Airway epithelial cell (primary cell): ENCODE data around the gene GTPBP2. TPM values are rescaled to one million over a fixed set of nuclear protein-coding genes. Genes with fewer than 3 reads are reported as not detected.

ENCODE experiments used
- total RNA-seq: library from RNA; depleted of rRNA; stranded (reverse); fragments of >200 nt; gene quantifications from 2 replicates; pipeline ENCODE4 v1.2.3, GENCODE V29; 2015

GTPBP2 gene, protein sequence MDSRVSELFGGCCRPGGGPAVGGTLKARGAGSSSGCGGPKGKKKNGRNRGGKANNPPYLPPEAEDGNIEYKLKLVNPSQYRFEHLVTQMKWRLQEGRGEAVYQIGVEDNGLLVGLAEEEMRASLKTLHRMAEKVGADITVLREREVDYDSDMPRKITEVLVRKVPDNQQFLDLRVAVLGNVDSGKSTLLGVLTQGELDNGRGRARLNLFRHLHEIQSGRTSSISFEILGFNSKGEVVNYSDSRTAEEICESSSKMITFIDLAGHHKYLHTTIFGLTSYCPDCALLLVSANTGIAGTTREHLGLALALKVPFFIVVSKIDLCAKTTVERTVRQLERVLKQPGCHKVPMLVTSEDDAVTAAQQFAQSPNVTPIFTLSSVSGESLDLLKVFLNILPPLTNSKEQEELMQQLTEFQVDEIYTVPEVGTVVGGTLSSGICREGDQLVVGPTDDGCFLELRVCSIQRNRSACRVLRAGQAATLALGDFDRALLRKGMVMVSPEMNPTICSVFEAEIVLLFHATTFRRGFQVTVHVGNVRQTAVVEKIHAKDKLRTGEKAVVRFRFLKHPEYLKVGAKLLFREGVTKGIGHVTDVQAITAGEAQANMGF
- 22.1 and 28.0 TPM in 2 replicates for total RNA-seq

DNA sequence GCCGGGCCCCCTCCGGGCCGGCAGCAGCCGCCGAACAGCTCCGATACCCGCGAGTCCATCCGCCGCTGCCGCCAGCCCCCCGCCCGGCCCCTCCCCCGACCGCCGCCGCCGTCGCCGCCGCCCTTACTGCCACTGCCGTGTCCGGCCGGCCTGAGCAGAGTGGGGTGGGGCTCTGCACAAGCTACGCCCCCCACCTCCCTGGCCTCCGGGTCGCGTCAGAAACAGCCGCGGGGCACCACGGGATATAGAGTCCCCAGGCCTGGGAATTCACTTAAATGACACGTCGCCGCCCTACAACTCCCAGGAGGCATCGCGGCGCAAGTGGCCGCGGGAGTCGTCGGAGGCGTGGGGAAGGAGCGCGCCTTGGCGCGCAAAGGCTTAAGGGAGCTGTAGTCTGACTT is at the start of gene GTPBP2:
TSS of gene GTPBP2 (minus strand) at position 161 of the 401 bp plus-strand sequence. CDS start at position 59, 102 bp downstream.

DNA sequence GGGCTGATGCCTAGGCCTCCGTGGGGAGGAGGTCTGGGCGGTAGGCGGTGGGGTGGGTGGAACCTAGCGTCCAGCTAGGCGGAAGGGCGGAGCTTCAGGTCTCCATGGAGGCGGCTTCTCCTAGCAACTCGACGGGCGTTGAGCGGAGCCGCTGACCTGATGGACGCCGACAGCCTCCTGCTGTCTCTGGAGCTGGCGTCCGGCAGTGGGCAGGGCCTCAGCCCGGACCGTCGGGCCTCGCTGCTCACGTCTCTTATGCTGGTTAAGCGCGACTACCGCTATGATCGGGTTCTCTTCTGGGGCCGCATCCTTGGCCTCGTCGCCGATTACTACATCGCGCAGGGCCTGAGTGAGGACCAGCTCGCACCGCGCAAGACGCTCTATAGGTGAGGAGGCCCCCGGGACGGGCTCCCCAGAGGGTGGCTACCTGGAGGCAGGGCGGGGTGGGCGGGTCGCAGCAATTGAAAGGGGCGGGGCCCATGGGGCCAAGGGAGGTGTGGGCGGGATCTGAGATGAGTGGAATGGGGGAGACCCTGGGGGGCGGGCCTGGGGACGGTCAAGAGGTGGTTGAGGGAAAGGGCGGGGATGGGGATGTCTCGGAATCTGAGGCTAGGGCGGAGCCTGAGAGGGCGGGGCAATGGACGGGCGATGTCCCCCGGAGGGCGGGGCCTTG is 16.0 kb upstream of the GTPBP2 start, which contains the start of gene RSPH9:
TSS of gene RSPH9 (plus strand) at position 97 of the 673 bp plus-strand sequence. CDS start at position 160, 63 bp downstream.

DNA sequence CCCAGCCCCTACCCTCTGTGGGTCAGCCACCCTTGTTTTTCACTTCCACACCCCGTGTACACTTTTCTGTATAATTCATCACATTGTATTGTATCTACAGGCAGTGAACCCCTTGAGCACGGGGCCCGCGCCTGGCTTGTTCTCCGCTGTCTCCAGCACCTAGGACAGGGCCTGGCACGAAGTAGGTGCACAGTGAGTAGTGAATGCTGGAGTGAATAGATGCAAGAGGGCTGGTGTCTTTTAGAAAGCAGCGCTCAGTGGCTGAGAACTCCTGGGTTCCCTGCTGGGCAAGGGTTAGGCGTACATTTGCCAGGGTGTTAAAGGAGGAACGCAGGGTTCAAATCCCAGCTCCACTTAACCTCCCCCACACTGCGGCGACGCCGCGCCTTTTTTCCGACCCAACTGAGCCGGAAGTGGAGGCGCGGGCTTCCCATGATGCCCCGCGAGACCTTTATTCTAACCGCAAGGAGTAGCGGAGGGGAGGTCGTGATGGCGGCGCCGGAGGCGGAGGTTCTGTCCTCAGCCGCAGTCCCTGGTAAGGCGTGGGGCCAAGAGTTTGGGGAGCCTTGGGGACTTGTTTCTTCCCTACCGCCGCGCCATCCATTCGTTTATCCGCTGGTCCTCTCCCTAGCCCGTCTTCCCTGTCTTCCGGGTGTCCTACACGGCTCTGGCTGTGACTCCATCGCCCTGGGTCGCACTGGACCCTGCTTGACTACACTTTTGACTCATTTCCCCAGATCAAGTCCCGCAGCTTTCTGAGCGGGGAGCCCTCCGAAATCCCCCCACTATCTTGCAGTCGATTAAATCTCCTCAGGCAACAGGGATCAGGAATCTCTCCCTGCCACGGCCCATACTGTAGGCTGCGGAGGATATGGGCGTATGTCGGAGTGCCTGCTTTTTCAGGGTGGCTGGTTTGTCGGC is 6.6 kb upstream of the GTPBP2 start, which contains the start of gene MAD2L1BP:
TSS of gene MAD2L1BP (plus strand) at position 454 of the 921 bp plus-strand sequence. CDS start at position 490, 36 bp downstream.

GRCh38 chr6:43575772-43576551 is 53.1 kb downstream of the GTPBP2 start, which contains the start of the genes POLH and XPO5:
Gene POLH, plus strand, starts transcription at chr6:43576185. Its CDS starts 6,135 bp downstream, at chr6:43582320.
Gene XPO5, minus strand, starts transcription at chr6:43576038. Its CDS starts 174 bp downstream, at chr6:43575864.

Other genes with a start within 250 kb of the GTPBP2 start
- gene ABCC10, start 201.7 kb downstream of the GTPBP2 start, total RNA-seq, result 17.0 and 17.3 TPM in 2 replicates
- gene DLK2, start 173.7 kb downstream of the GTPBP2 start, total RNA-seq, result 11.9 and 21.3 TPM in 2 replicates
- gene TJAP1, start 151.7 kb downstream of the GTPBP2 start, total RNA-seq, result 13.2 and 15.1 TPM in 2 replicates
- gene LRRC73, start 118.9 kb downstream of the GTPBP2 start, total RNA-seq, result 0.05 and 0.21 TPM in 2 replicates
- 75.1 and 91.6 TPM in 2 replicates for gene YIPF3, start 112.3 kb downstream of the GTPBP2 start, total RNA-seq
- gene POLR1C, start 112.2 kb downstream of the GTPBP2 start, total RNA-seq, result 34.1 and 38.8 TPM in 2 replicates
- 24.2 and 28.2 TPM in 2 replicates for gene XPO5, start 53.2 kb downstream of the GTPBP2 start, total RNA-seq
- 14.4 and 22.1 TPM in 2 replicates for gene POLH, start 53.1 kb downstream of the GTPBP2 start, total RNA-seq
- 16.3 and 31.5 TPM in 2 replicates for gene MAD2L1BP, start 6.6 kb upstream of the GTPBP2 start, total RNA-seq
- 0.14 and 0.23 TPM in 2 replicates for gene RSPH9, start 15.8 kb upstream of the GTPBP2 start, total RNA-seq
- gene MRPS18A, start 58.5 kb upstream of the GTPBP2 start, total RNA-seq, result 68.5 and 69.6 TPM in 2 replicates
- 79.4 and 102 TPM in 2 replicates for gene VEGFA, start 140.9 kb upstream of the GTPBP2 start, total RNA-seq